ENCODE results near the gene CLCN4.

- no peak for TF ChIP-seq POLR2A (IDR thresholded peaks at IDR 0.05)
- TF ChIP-seq, protein P1, sequence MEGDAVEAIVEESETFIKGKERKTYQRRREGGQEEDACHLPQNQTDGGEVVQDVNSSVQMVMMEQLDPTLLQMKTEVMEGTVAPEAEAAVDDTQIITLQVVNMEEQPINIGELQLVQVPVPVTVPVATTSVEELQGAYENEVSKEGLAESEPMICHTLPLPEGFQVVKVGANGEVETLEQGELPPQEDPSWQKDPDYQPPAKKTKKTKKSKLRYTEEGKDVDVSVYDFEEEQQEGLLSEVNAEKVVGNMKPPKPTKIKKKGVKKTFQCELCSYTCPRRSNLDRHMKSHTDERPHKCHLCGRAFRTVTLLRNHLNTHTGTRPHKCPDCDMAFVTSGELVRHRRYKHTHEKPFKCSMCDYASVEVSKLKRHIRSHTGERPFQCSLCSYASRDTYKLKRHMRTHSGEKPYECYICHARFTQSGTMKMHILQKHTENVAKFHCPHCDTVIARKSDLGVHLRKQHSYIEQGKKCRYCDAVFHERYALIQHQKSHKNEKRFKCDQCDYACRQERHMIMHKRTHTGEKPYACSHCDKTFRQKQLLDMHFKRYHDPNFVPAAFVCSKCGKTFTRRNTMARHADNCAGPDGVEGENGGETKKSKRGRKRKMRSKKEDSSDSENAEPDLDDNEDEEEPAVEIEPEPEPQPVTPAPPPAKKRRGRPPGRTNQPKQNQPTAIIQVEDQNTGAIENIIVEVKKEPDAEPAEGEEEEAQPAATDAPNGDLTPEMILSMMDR (IDR thresholded peaks at IDR 0.05), result no peak
- TF ChIP-seq POLR2AphosphoS5 (IDR thresholded peaks at IDR 0.05), result no peak
- no peak for TF ChIP-seq EP300 (IDR thresholded peaks at IDR 0.05)
Measured at GRCh38 chrX:10246297-10246696, 89.5 kb downstream of the CLCN4 start.

All from stomach (tissue), 4 donors.